H1 (cell line): ENCODE measurements around the gene IL10. TPM values are rescaled to one million over a fixed set of nuclear protein-coding genes. Genes with fewer than 3 reads are reported as not detected.

Experiments
- CTCF ChIA-PET: fragments of 300-600 bp; sonication (Branson Sonifier 250); formaldehyde crosslinking; loops from one replicate; lab custom pipeline; 2021; ENCODE audit not compliant: partially characterized antibody; lab: Charles Lee
- POLR2A ChIA-PET: fragments of 300-600 bp; sonication (Branson Sonifier 250); formaldehyde crosslinking; loops from one replicate; lab custom pipeline; 2021; ENCODE audit warnings: inconsistent platforms; ENCODE audit not compliant: partially characterized antibody; lab: Charles Lee
- DNase-seq, 2 experiments: peaks; one replicate each; pipeline versions ENCODE4 v3.0.0 to v3.0.0-alpha.2; 2010 to 2022; ENCODE audit warnings: low spot score in 2 of 2, low read depth in 1 of 2, mixed read lengths in 1 of 2
- FAIRE-seq: peaks from 2 replicates; lab custom pipeline; 2011; peaks lifted over from hg19 to GRCh38; lab: Jason Lieb, UNC
- H2AFZ ChIP-seq: 2 replicates; pipeline ENCODE4 v1.8.1; 2012; ENCODE audit warnings: low read length, inconsistent platforms
- H2AK5ac ChIP-seq: 2 replicates; pipeline ENCODE4 v1.6.1; 2013; ENCODE audit warnings: low read depth, low read length
- H2BK120ac ChIP-seq: replicated peaks from 2 replicates; pipeline ENCODE3; 2013; ENCODE audit warnings: low read depth, low read length, inconsistent platforms
- H2BK12ac ChIP-seq: 2 replicates; pipeline ENCODE4 v1.6.1; 2013; ENCODE audit warnings: low read depth, low read length
- H2BK15ac ChIP-seq: 2 replicates; pipeline ENCODE4 v1.6.1; 2013; ENCODE audit warnings: low read length
- H2BK20ac ChIP-seq: 2 replicates; pipeline ENCODE4 v1.6.1; 2013; ENCODE audit warnings: low read length
- H2BK5ac ChIP-seq: 2 replicates; pipeline ENCODE4 v1.6.1; 2013; ENCODE audit warnings: low read depth, low read length
- H3K14ac ChIP-seq: 2 replicates; pipeline ENCODE4 v1.6.1; 2013; ENCODE audit warnings: inconsistent platforms; ENCODE audit not compliant: insufficient read length
- H3K18ac ChIP-seq: 2 replicates; pipeline ENCODE4 v1.6.1; 2013; ENCODE audit warnings: low read length; ENCODE audit errors: extremely low read depth
- H3K23ac ChIP-seq: 2 replicates; pipeline ENCODE4 v1.6.1; 2013; ENCODE audit warnings: inconsistent platforms; ENCODE audit not compliant: insufficient read length
- H3K23me2 ChIP-seq: 2 replicates; pipeline ENCODE4 v1.6.1; 2013; ENCODE audit warnings: low read depth, low read length
- H3K27ac ChIP-seq: 2 replicates; pipeline ENCODE4 v1.6.1; 2011; ENCODE audit warnings: low read depth, low read length, inconsistent platforms
- H3K27me3 ChIP-seq, 4 experiments: replicated peaks in 1 of 4; 1 replicate in 1 of 4; 2 replicates in 3 of 4; pipeline versions ENCODE4 v1.6.1 to v1.8.1; 2011 to 2013; ENCODE audit warnings: low read length in 3 of 4, mild to moderate bottlenecking in 3 of 4, inconsistent platforms in 2 of 4, mixed read lengths in 2 of 4, moderate library complexity in 1 of 4; ENCODE audit not compliant: control insufficient read depth in 3 of 4, insufficient read depth in 3 of 4; ENCODE audit errors: extremely low read depth in 1 of 4
- H3K36me3 ChIP-seq, 4 experiments: 2 replicates each; pipeline versions ENCODE4 v1.6.1 to v1.8.1; 2011 to 2013; ENCODE audit warnings: mild to moderate bottlenecking in 4 of 4, low read length in 3 of 4, moderate library complexity in 2 of 4, control low read depth in 1 of 4, inconsistent platforms in 1 of 4; ENCODE audit not compliant: insufficient read depth in 4 of 4, control insufficient read depth in 2 of 4
- H3K4ac ChIP-seq: replicated peaks from 2 replicates; pipeline ENCODE3; 2013; ENCODE audit warnings: low read length, low read depth, mixed read lengths, inconsistent platforms; ENCODE audit not compliant: insufficient read length
- H3K4me1 ChIP-seq, 4 experiments: replicated peaks in 1 of 4; 1 replicate in 1 of 4; 2 replicates in 3 of 4; pipeline versions ENCODE4 v1.6.1 to v1.8.1; 2011 to 2013; ENCODE audit warnings: low read length in 3 of 4, inconsistent platforms in 2 of 4, mixed read lengths in 1 of 4; ENCODE audit not compliant: insufficient read depth in 4 of 4, control insufficient read depth in 3 of 4
- H3K4me2 ChIP-seq, 2 experiments: 2 replicates each; pipeline versions ENCODE4 v1.6.1 to v1.8.1; 2011 to 2013; ENCODE audit warnings: low read depth in 2 of 2, low read length in 2 of 2, control low read depth in 1 of 2, inconsistent platforms in 1 of 2, mild to moderate bottlenecking in 1 of 2; ENCODE audit not compliant: insufficient read depth in 1 of 2
- H3K4me3 ChIP-seq, 4 experiments: fragments of 200-600, 300-600 bp in 1 of 4; sonication (generic), shearing (Covaris generic), sonication (Bioruptor Twin) in 1 of 4; 2 replicates each; pipeline versions ENCODE4 v1.5.1 to v1.8.1; 2011 to 2016; ENCODE audit warnings: low read length in 4 of 4, low read depth in 3 of 4, control low read depth in 2 of 4, inconsistent platforms in 2 of 4, mild to moderate bottlenecking in 2 of 4, mixed read lengths in 1 of 4, moderate library complexity in 1 of 4; ENCODE audit not compliant: insufficient read depth in 2 of 4; ENCODE audit errors: extremely low read depth in 1 of 4
- H3K56ac ChIP-seq: replicated peaks from 2 replicates; pipeline ENCODE3; 2013; ENCODE audit warnings: low read depth, mild to moderate bottlenecking, mixed read lengths, low read length, inconsistent platforms; ENCODE audit not compliant: insufficient read length
- H3K79me1 ChIP-seq: 2 replicates; pipeline ENCODE4 v1.6.1; 2013; ENCODE audit warnings: low read depth, low read length, control low read depth
- H3K79me2 ChIP-seq, 2 experiments: 2 replicates each; pipeline versions ENCODE4 v1.6.1 to v1.8.1; 2012 to 2013; ENCODE audit warnings: low read length in 2 of 2, mild to moderate bottlenecking in 2 of 2, inconsistent platforms in 1 of 2; ENCODE audit not compliant: insufficient read depth in 2 of 2, control insufficient read depth in 1 of 2
- H3K9ac ChIP-seq, 4 experiments: replicated peaks in 1 of 4; 1 replicate in 1 of 4; 2 replicates in 3 of 4; pipeline versions ENCODE4 v1.6.1 to v1.8.1; 2011 to 2013; ENCODE audit warnings: low read depth in 3 of 4, low read length in 3 of 4, control low read depth in 2 of 4, mild to moderate bottlenecking in 2 of 4, moderate library complexity in 2 of 4, inconsistent platforms in 1 of 4; ENCODE audit errors: extremely low read depth in 1 of 4
- H3K9me3 ChIP-seq, 2 experiments: 2 replicates each; pipeline versions ENCODE4 v1.6.1 to v1.8.1; 2012 to 2013; ENCODE audit warnings: mild to moderate bottlenecking in 2 of 2, moderate library complexity in 2 of 2, control low read depth in 1 of 2, inconsistent platforms in 1 of 2, low read depth in 1 of 2, low read length in 1 of 2, mixed read lengths in 1 of 2; ENCODE audit not compliant: insufficient read depth in 2 of 2
- H4K20me1 ChIP-seq, 2 experiments: replicated peaks in 1 of 2; 2 replicates each; pipeline versions ENCODE3 to v1.8.1; 2011 to 2013; ENCODE audit warnings: inconsistent platforms in 2 of 2, low read length in 2 of 2, mild to moderate bottlenecking in 1 of 2; ENCODE audit not compliant: insufficient read depth in 2 of 2, control insufficient read depth in 1 of 2
- H4K5ac ChIP-seq: 2 replicates; pipeline ENCODE4 v1.6.1; 2013; ENCODE audit warnings: low read length, low read depth, mixed read lengths, inconsistent platforms; ENCODE audit not compliant: insufficient read length
- H4K8ac ChIP-seq: 2 replicates; pipeline ENCODE4 v1.8.0; 2013; ENCODE audit warnings: mild to moderate bottlenecking, moderate library complexity, low read length, inconsistent platforms; ENCODE audit not compliant: insufficient read depth; ENCODE audit errors: extremely low read depth
- H4K91ac ChIP-seq: replicated peaks from 2 replicates; pipeline ENCODE3; 2013; ENCODE audit warnings: low read length, mixed read lengths, inconsistent platforms; ENCODE audit not compliant: insufficient read length
- CBX5 ChIP-seq: fragments of 300-800, 300-1000 bp; sonication (generic); IDR thresholded peaks from 2 replicates; pipeline ENCODE4 v1.7.1; 2016; ENCODE audit warnings: antibody characterized with exemption, low read length, low read depth
- CBX8 ChIP-seq: fragments of 300-800, 300-1000 bp; sonication (generic); IDR thresholded peaks from 2 replicates; pipeline ENCODE4 v1.7.1; 2016; ENCODE audit warnings: low read depth, low read length, borderline replicate concordance
- CEBPB ChIP-seq: IDR thresholded peaks from 2 replicates; pipeline ENCODE4 v1.6.1; 2012; ENCODE audit warnings: low read depth, low read length
- CHD1 ChIP-seq: IDR thresholded peaks from 2 replicates; pipeline ENCODE4 v1.6.1; 2012; ENCODE audit warnings: low read depth, low read length, improper control_type of control experiment
- CTBP2 ChIP-seq: IDR thresholded peaks from 2 replicates; pipeline ENCODE4 v1.7.0; 2011; ENCODE audit warnings: borderline replicate concordance, mild to moderate bottlenecking, moderate library complexity, mixed read lengths, low read length; ENCODE audit not compliant: insufficient read depth, insufficient read length
- KDM1A ChIP-seq: fragments of 200-600, 300-600 bp; sonication (generic); IDR thresholded peaks from 2 replicates; pipeline ENCODE4 v1.7.1; 2016; ENCODE audit warnings: mild to moderate bottlenecking, low read length, borderline replicate concordance
- KDM5A ChIP-seq: fragments of 200-600 bp; IDR thresholded peaks from 2 replicates; pipeline ENCODE4 v1.7.1; 2012; ENCODE audit warnings: mild to moderate bottlenecking, low read length, inconsistent platforms, mixed read lengths
- POU5F1 ChIP-seq: IDR thresholded peaks from 2 replicates; pipeline ENCODE4 v1.6.1; 2011; ENCODE audit warnings: low read depth, mild to moderate bottlenecking, low read length, moderate library complexity
- RAD21 ChIP-seq, 2 experiments: IDR thresholded peaks in 1 of 2; conservative IDR thresholded peaks in 1 of 2; 2 replicates each; pipeline ENCODE4 v1.6.1; 2011; ENCODE audit warnings: low read depth in 2 of 2, low read length in 2 of 2, improper control_type of control experiment in 1 of 2, inconsistent platforms in 1 of 2, mild to moderate bottlenecking in 1 of 2, moderate library complexity in 1 of 2
- RNF2 ChIP-seq: fragments of 200-900, 300-1000 bp; sonication (generic); IDR thresholded peaks from 2 replicates; pipeline ENCODE4 v1.7.1; 2016; ENCODE audit warnings: borderline replicate concordance, low read depth, mild to moderate bottlenecking, antibody characterized with exemption, low read length; ENCODE audit not compliant: poor library complexity, severe bottlenecking; ENCODE audit errors: missing control alignments
- SAP30 ChIP-seq: fragments of 300-600 bp; sonication (generic); IDR thresholded peaks from 2 replicates; pipeline ENCODE4 v1.7.1; 2012; ENCODE audit warnings: low read length, moderate library complexity, mild to moderate bottlenecking, inconsistent platforms; ENCODE audit not compliant: insufficient read depth, insufficient replicate concordance
- SIN3A ChIP-seq, 2 experiments: IDR thresholded peaks in 1 of 2; conservative IDR thresholded peaks in 1 of 2; 2 replicates each; pipeline ENCODE4 v1.6.1; 2011 to 2012; ENCODE audit warnings: low read length in 2 of 2, improper control_type of control experiment in 1 of 2, low read depth in 1 of 2, mild to moderate bottlenecking in 1 of 2
- TAF1 ChIP-seq: IDR thresholded peaks from 2 replicates; pipeline ENCODE4 v1.6.1; 2011; ENCODE audit warnings: mild to moderate bottlenecking, low read depth, low read length
- WGBS, 2 experiments: shearing (Covaris generic) in 1 of 2; methylation state at CpG; one replicate each; pipeline versions ENCODE4 v1.1.6 to v1.1.7; 2013 to 2015; ENCODE audit warnings: low lambda C conversion rate in 2 of 2, mixed read lengths in 2 of 2, inconsistent platforms in 1 of 2, low coverage in 1 of 2, missing lambda C conversion rate in 1 of 2; ENCODE audit not compliant: insufficient replicate concordance in 2 of 2, insufficient coverage in 1 of 2, insufficient read length in 1 of 2; ENCODE audit errors: extremely low coverage in 1 of 2, missing lambda C conversion rate in 1 of 2; 5-methylcytosine and 5-hydroxymethylcytosine counted together
- polyA plus RNA-seq, 7 experiments: library from polyadenylated mRNA; depleted of rRNA in 3 of 7; stranded (reverse) in 5 of 7; unstranded in 2 of 7; fragments of >200 nt in 5 of 7; fragments of 200-250 nt in 2 of 7; gene quantifications; 1 replicate in 5 of 7; 2 replicates in 1 of 7; 4 replicates in 1 of 7; pipeline versions ENCODE4 v1.2.1 to v1.2.3, GENCODE V29; 2011 to 2013; ENCODE audit warnings: missing spikeins in 2 of 7, mixed read lengths in 2 of 7
- total RNA-seq: library from RNA; stranded (reverse); fragmentation: NEBNext Ultra II Directional; extraction: Animal tissue kit (Norgen Biotek cat#: 25700); gene quantifications from 2 replicates; pipeline ENCODE4 v1.2.1, GENCODE V29; 2021

The IL10 gene
- total and polyA plus RNA-seq, 2 of the 8 experiments (the other 6 are each of a cell fraction or from before 2014, with no cell fraction given): not detected

DNA sequence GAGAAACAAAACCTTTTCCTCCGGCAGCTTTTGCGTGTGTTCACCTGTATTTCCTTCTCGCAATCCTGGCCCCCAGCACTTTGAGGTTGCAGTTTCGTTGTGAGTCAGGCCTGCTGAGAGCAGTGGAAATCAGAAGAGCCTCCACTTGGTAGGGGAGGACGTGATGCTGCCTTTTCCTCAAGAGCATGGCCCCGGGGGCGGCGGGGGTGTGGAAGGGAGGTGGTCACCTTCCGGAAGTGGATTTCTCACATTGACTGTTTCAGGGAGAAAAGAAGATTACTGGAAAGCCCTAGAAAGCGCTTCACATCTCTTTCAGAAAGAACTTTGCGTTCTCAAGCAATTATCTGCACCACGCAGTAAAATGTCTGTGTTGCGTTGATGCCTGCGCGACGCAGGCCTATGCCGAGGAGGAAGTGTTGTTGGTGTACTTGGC lies 12.2 kb upstream of the IL10 start:
- Histone ChIP-seq H3K9me3 (no peaks in the 10 kb centered on the region), H4K8ac (no peak overlapping the region), H3K27me3 (peaks cover 0 to 2% (median 0%) of the 10 kb centered on the region in 4 experiments; a peak in 2 of 7 replicates), H3K4me2 (no peak overlapping the region), H3K18ac (no peak overlapping the region), H3K36me3 (no peaks in the 10 kb centered on the region), H3K27ac (no peak overlapping the region), H2BK5ac (no peak overlapping the region), H4K5ac (no peak overlapping the region), H3K23ac (no peak overlapping the region), H2AK5ac (no peak overlapping the region), H3K79me1 (no peaks in the 10 kb centered on the region), H2BK20ac (no peak overlapping the region), H4K91ac (no peak overlapping the region), H3K4me3 (no peak overlapping the region), H2BK15ac (no peak overlapping the region), H3K4ac (no peak overlapping the region), H4K20me1 (no peaks in the 10 kb centered on the region), H2AFZ (no peak overlapping the region), H3K14ac (no peak overlapping the region), H2BK12ac (no peak overlapping the region), H3K9ac (no peak overlapping the region), H3K4me1 (no peaks in the 10 kb centered on the region; a peak in 1 of 7 replicates), H2BK120ac (no peak overlapping the region), H3K23me2 (no peaks in the 10 kb centered on the region), H3K79me2 (no peaks in the 10 kb centered on the region), H3K56ac (no peak overlapping the region)
- CTCF ChIA-PET: interaction anchor here (0.7 to 5.4 kb wide), 4 partner anchors 14 to 149 kb away, joined by 3 to 43 read pairs (median 4); no protein-coding TSS in a partner anchor
- POLR2A ChIA-PET: no interaction called here
- no peak for FAIRE-seq
- 92% methylated on average over 17 of the region's 17 CpGs; no CpG with 5 or more reads in 1 of the 2 experiments for WGBS, 2 experiments
- no peak for DNase-seq
- TF ChIP-seq CTBP2 (no peak), KDM1A (no peak), SIN3A (conservative IDR thresholded peaks at IDR 0.05 in 1 of 2, IDR thresholded peaks at IDR 0.05 in 1 of 2; ENCODE audit: low read depth in 1 of 2, low read length in 2 of 2) (no peak), CBX8 (no peak), CHD1 (no peak), CBX5 (no peak), SAP30 (no peak), KDM5A (no peak), RAD21 (IDR thresholded peaks at IDR 0.05 in 1 of 2, conservative IDR thresholded peaks at IDR 0.05 in 1 of 2; ENCODE audit: low read depth in 2 of 2, low read length in 2 of 2) (no peak), TAF1 (no peak), RNF2 (no peak), POU5F1 (no peak), CEBPB (no peak)
